Femur (tissue), 1 donor: ENCODE data around the gene RLN3.

Source experiments
- DNase-seq: peaks from one replicate; pipeline ENCODE4 v3.0.0-alpha.2; 2017

The RLN3 gene

GRCh38 chr19:14027856-14028450 lies at the start of gene RLN3:
Gene RLN3, plus strand, starts transcription at chr19:14028148. Its CDS starts 57 bp downstream, at chr19:14028205.
- DNase-seq: no peak

GRCh38 chr19:13978351-13979243 lies 49.4 kb upstream of the RLN3 start:
- DNase-seq: peak; percentile 95

- peak; percentile 75 for DNase-seq
Measured at GRCh38 chr19:13979244-13979615, 48.7 kb upstream of the RLN3 start.

GRCh38 chr19:13979686-13980085 lies 48.3 kb upstream of the RLN3 start:
- no peak for DNase-seq

- DNase-seq: no peak
Measured at GRCh38 chr19:13980340-13980739, 47.6 kb upstream of the RLN3 start.

- no peak for DNase-seq
Measured at GRCh38 chr19:13981021-13981420, 46.9 kb upstream of the RLN3 start.

GRCh38 chr19:13981467-13981866 lies 46.5 kb upstream of the RLN3 start:
- DNase-seq: no peak

- DNase-seq: no peak
Measured at GRCh38 chr19:13981988-13982501, 45.9 kb upstream of the RLN3 start.

- DNase-seq: no peak
Measured at GRCh38 chr19:13982773-13983172, 45.2 kb upstream of the RLN3 start.

GRCh38 chr19:13983213-13983889 lies 44.6 kb upstream of the RLN3 start:
- no peak for DNase-seq

- no peak for DNase-seq
Measured at GRCh38 chr19:13984186-13984585, 43.8 kb upstream of the RLN3 start.

- DNase-seq: no peak
Measured at GRCh38 chr19:13984875-13985741, 42.8 kb upstream of the RLN3 start.

- no peak for DNase-seq
Measured at GRCh38 chr19:13985771-13986347, 42.1 kb upstream of the RLN3 start.

- peak; percentile 93 for DNase-seq
Measured at GRCh38 chr19:13986348-13986904, 41.5 kb upstream of the RLN3 start.

GRCh38 chr19:13987101-13987890 lies 40.7 kb upstream of the RLN3 start:
- DNase-seq: no peak

GRCh38 chr19:13989487-13989886 lies 38.5 kb upstream of the RLN3 start:
- DNase-seq: no peak

- DNase-seq: no peak
Measured at GRCh38 chr19:13990085-13990484, 37.9 kb upstream of the RLN3 start.

GRCh38 chr19:13992025-13992424 lies 35.9 kb upstream of the RLN3 start:
- no peak for DNase-seq

GRCh38 chr19:13993590-13994300 lies 34.2 kb upstream of the RLN3 start:
- DNase-seq: no peak

GRCh38 chr19:13995017-13995728 lies 32.8 kb upstream of the RLN3 start:
- DNase-seq: no peak
